Measurements from ENCODE around the gene PSPN.
A peak's percentile ranks its signal among the peaks of the same experiment; 100 is the strongest.

PSPN gene

DNA sequence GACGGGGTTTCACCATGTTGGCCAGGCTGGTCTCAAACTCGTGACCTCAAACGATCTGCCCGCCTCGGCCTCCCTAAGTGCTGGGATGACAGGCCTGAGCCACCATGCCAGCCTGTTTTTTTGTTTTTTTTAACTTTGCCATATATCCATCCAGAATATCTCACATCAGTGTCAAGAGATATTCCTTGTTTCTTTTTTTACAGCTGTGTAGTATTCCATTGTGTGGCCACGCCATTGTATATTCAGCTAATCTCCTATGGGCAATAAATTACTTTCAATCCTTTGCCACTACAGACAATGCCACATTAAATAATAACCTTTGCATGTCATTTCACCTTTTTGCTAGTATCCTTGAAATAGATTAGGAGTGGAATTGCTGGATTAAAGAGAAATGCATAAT, 33.6 kb upstream of the PSPN start:
- Histone ChIP-seq H3K4me1 (ENCODE audit: control insufficient read depth, insufficient read depth, low read length) (no peaks in the 10 kb centered on the region), H3K36me3 (ENCODE audit: control insufficient read depth in 2 of 2, insufficient read depth in 1 of 2, low read length in 2 of 2) (peaks cover 0 to 9% of the 10 kb centered on the region in 2 experiments; a peak in 2 of 3 replicates), H3K4me3 (ENCODE audit: low read depth, low read length) (no peak overlapping the region), H3K9me3 (ENCODE audit: control insufficient read depth, insufficient read depth, low read depth, low read length) (no peaks in the 10 kb centered on the region), H3K27ac (ENCODE audit: extremely low read depth, low read depth, low read length) (no peak overlapping the region)
- TF ChIP-seq ZBTB26 (tag by site-specific recombination; optimal IDR thresholded peaks at IDR 0.05), result no peak
- TF ChIP-seq ZNF580 (tag by site-specific recombination; IDR thresholded peaks at IDR 0.05), result 0 out of 2 replicates have a peak, but pooled peaks have one; percentile 22
- no peak for TF ChIP-seq FEZF1 (tag by site-specific recombination; IDR thresholded peaks at IDR 0.05)
- TF ChIP-seq ZNF433 (tag by site-specific recombination; IDR thresholded peaks at IDR 0.05; ENCODE audit: low read depth), result no peak
- TF ChIP-seq ZNF146 (tag by site-specific recombination; IDR thresholded peaks at IDR 0.05), result peak; percentile 94
- TF ChIP-seq ZNF140 (tag by site-specific recombination; IDR thresholded peaks at IDR 0.05), result peak; percentile 24; the same call in 1 of the 2 replicates
- POLR2A ChIA-PET, result no interaction called here
- CTCF ChIA-PET, result no interaction called here

GRCh38 chr19:6406401-6406800, 30.7 kb upstream of the PSPN start:
- TF ChIP-seq ZNF354C (tag by site-specific recombination; IDR thresholded peaks at IDR 0.05; ENCODE audit: borderline replicate concordance, low read depth) (no peak), ZNF514 (tag by site-specific recombination; IDR thresholded peaks at IDR 0.05) (no peak), PRDM6 (tag by site-specific recombination; IDR thresholded peaks at IDR 0.05) (no peak), ZNF146 (tag by site-specific recombination; IDR thresholded peaks at IDR 0.05) (no peak), ZNF785 (tag by site-specific recombination; IDR thresholded peaks at IDR 0.05) (no peak), BCL11A (tag by site-specific recombination; IDR thresholded peaks at IDR 0.05; ENCODE audit: low read depth) (no peak), ZNF211 (tag by site-specific recombination; IDR thresholded peaks at IDR 0.05; ENCODE audit: low read depth) (no peak), ZNF10 (tag by site-specific recombination; IDR thresholded peaks at IDR 0.05) (no peak), KLF16 (tag by site-specific recombination; IDR thresholded peaks at IDR 0.05) (no peak), ZNF350 (tag by site-specific recombination; IDR thresholded peaks at IDR 0.05) (no peak), MEIS1 (CRISPR knock-in tag; IDR thresholded peaks at IDR 0.05; ENCODE audit: borderline replicate concordance) (no peak), ZSCAN16 (tag by site-specific recombination; IDR thresholded peaks at IDR 0.05) (no peak), ZNF707 (tag by site-specific recombination; IDR thresholded peaks at IDR 0.05) (no peak), ZNF585B (tag by site-specific recombination; IDR thresholded peaks at IDR 0.05) (no peak), ZNF610 (tag by site-specific recombination; IDR thresholded peaks at IDR 0.05; ENCODE audit: borderline replicate concordance) (no peak)
- TF ChIP-seq, protein P1, sequence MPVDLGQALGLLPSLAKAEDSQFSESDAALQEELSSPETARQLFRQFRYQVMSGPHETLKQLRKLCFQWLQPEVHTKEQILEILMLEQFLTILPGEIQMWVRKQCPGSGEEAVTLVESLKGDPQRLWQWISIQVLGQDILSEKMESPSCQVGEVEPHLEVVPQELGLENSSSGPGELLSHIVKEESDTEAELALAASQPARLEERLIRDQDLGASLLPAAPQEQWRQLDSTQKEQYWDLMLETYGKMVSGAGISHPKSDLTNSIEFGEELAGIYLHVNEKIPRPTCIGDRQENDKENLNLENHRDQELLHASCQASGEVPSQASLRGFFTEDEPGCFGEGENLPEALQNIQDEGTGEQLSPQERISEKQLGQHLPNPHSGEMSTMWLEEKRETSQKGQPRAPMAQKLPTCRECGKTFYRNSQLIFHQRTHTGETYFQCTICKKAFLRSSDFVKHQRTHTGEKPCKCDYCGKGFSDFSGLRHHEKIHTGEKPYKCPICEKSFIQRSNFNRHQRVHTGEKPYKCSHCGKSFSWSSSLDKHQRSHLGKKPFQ (tag by site-specific recombination; IDR thresholded peaks at IDR 0.05), result no peak
- ChIA-PET POLR2A (no interaction called here), CTCF (interaction anchor here (0.9 kb wide), 1 partner anchor 31 kb away, joined by 3 read pairs; no protein-coding TSS in a partner anchor)
- Histone ChIP-seq H3K9me3 (ENCODE audit: control insufficient read depth, insufficient read depth, low read depth, low read length) (no peaks in the 10 kb centered on the region), H3K4me3 (ENCODE audit: low read depth, low read length) (no peak overlapping the region), H3K36me3 (ENCODE audit: control insufficient read depth in 2 of 2, insufficient read depth in 1 of 2, low read length in 2 of 2) (no peaks in the 10 kb centered on the region), H3K4me1 (ENCODE audit: control insufficient read depth, insufficient read depth, low read length) (no peaks in the 10 kb centered on the region), H3K27ac (ENCODE audit: extremely low read depth, low read depth, low read length) (no peak overlapping the region)

Data from HEK293 (cell line).